HG03025 (cell line): ENCODE data around the gene DACH2.

Source experiments
- ATAC-seq: cut with Tn5 transposase; IDR thresholded peaks from one replicate; pipeline ENCODE4 v1.9.1; 2021; ENCODE audit warnings: mild to moderate bottlenecking, moderate library complexity; ENCODE audit not compliant: unreplicated experiment, low FRiP score

Gene DACH2

GRCh38 chrX:86263526-86263925 lies 115.3 kb downstream of the DACH2 start:
- ATAC-seq: no peak

GRCh38 chrX:86295293-86295692 lies 147.0 kb downstream of the DACH2 start:
- ATAC-seq: no peak

GRCh38 chrX:86322913-86323312 lies 174.7 kb downstream of the DACH2 start:
- ATAC-seq: no peak

DNA sequence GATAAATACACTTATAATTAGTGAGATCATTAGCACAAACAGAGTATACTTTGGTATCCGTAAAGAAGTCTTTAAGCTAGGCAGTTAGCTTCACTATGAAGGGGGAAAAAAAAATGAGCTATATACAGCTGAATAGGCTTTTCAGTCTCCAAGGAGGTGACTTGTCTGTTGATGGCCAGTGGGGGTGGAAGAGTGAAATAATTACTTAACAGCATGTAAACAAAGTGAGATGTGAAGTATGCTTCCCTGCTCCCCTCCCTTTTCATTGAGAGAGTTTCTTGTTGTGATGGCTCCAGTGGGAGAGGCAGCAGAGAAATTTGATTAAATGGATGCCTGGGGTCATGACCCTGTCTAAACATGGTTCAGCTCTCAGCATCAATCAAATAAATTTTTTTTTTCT lies 180.9 kb downstream of the DACH2 start:
- ATAC-seq: no peak

DNA sequence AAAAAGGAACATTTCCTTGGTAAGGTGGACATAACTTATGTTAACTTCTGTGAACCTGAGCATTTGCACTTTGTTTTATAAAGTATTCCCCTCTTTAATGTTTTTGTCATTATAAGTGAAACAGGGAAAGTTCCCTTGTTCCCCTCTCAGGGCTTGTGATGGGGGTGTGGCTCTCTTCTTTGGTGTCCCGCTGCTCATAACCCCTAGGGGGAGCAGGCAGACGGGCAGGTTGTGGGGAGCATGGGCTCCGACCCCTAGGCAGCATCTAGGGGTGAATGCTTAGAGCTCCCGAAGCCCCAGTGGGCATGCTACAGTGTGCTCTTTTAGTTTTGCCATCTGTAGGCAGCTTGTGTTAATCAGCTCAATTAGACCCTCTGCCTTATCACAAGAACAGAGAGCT lies 200.4 kb downstream of the DACH2 start:
- ATAC-seq: no peak

DNA sequence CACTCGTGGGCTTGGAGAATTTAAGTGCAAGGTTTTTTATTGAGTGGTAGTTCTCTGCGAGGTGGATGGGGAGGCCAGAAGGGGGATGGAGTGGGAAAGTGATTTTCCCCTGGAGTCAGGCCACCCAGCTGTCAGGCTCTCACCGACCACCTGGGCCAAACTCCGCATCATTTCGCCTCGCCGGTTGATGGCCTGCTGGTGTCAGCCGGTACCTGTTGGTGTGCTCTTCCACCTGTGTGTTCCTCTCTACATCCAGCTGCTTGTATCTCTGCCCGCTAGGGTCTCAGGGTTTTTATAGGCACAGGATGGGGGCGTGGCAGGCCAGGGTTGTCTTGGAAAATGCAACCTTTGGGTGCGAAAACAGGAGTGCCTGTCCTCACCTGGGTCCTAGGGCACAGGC lies 200.9 kb downstream of the DACH2 start:
- ATAC-seq: no peak

- no peak for ATAC-seq
These were observed 221.8 kb downstream of the DACH2 start for GRCh38 chrX:86369847-86370630.

DNA sequence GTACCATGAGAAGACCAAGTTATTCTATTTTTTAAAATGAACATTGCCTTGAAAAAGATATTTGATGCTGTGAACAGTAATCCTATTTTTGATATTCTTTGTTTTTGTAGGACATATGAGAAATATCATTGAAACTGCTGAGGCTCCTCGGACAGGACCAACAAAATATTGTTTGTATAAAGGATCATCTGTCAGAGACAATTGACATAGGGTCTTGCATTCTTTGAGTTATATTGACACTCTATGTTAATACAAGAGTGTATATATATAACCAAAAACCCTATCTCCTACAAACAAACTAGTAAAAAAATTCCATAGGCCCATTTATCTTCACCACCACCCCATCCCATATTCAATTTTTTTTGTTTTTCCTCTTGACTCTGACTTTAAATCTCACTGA lies 222.7 kb downstream of the DACH2 start:
- ATAC-seq: no peak

DNA sequence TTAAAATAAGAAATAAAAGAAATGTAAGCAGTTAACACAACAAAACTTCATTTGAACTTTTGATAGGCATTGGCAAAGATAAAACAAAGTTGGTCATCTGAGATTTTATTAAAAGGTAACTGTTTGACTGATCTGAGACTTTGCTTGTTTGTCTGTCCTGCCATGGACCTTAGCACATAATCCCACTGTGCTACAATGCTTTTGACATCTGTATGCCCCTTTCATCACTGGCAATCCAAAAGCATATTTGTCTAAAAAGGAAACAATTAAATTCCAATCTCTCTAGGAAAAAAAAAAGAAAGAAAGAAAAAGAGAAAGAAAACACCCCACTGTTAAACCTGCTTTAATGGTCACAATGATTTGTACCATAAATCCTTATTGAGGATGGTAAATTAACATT lies 231.0 kb downstream of the DACH2 start:
- ATAC-seq: no peak

- ATAC-seq: no peak
These were observed 235.7 kb downstream of the DACH2 start for GRCh38 chrX:86383681-86384540.

- ATAC-seq: no peak
These were observed 259.1 kb downstream of the DACH2 start for GRCh38 chrX:86407371-86407770.

DNA sequence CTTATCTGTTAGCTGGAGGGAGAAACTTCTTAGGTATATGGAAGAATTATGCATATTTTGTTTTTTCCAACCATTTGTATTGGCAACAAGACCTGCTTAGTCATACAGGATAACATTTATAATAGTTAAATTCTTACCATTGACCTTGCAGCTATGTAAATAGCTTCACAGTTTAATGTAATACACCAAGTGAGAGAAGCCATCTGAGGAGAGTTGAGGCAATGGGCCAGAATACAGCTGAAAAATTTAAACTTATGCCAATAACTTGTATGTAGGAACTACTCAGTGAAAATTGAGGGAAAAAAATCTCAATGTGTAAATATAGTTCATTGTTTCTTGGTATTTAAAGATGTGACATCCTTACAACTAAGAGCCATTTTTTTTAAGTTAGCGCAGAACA lies 273.5 kb downstream of the DACH2 start:
- ATAC-seq: no peak

DNA sequence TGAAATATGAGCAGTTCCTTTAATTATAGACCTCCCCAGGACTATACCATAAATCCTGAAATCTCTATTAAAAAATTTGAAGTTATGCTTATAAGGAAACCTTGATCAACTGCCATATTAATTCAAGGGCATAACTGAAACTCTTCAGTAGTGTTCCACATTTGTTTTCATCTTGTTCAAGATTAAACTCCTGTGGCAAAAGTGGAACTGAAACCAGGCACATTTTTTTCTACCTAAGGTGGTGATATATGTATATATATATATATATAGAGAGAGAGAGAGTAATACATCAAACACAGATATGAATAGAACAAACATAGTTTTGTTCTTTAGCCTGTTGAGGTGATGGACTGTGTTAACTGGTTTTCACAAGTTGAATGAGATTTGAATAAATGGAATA lies 287.9 kb downstream of the DACH2 start:
- ATAC-seq: no peak

- no peak for ATAC-seq
These were observed 307.2 kb downstream of the DACH2 start for GRCh38 chrX:86455495-86455894.

GRCh38 chrX:86460760-86461159 lies 312.5 kb downstream of the DACH2 start:
- no peak for ATAC-seq

- no peak for ATAC-seq
These were observed 356.0 kb downstream of the DACH2 start for GRCh38 chrX:86504297-86504696.

DNA sequence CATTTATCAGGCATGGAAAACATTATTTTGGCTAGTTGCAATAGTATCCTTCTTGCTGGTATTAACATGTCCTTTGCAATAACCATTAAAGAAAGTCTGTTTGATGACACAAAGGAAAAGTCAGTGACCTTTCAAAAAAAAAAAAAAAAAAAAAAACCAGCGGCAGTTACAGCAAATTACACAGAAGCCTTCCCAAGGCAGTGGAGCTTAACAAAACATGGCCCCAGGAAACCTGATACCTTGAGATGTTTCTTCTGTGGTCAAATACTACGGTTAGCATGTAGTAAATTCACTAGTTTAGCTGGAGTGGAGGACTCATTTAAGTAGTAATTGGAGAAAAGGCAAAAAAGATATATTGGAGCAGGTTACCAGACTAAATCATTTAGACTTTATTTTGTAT lies 359.1 kb downstream of the DACH2 start:
- ATAC-seq: no peak

GRCh38 chrX:86579777-86580176 lies 431.5 kb downstream of the DACH2 start:
- ATAC-seq: no peak

DNA sequence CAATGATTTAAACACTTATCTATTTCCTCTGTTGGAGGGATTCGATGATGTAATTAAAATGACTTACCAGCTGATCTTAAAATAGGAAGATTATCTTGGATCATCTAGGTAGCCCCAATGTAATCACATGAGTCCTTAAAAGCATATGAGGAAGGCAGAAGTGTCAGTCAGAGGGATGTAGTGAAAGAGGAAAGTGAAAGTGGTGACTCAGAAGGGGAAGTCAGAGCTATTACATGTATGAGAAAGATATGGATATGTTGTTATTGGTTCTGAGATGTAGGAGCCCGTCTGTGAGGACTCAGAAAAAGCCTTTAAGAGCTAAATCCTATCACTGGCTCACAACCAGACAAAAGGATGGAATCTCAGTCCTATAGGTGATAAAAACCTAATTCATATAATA lies 456.4 kb downstream of the DACH2 start:
- no peak for ATAC-seq

GRCh38 chrX:86696951-86697350 lies 548.7 kb downstream of the DACH2 start:
- ATAC-seq: no peak

DNA sequence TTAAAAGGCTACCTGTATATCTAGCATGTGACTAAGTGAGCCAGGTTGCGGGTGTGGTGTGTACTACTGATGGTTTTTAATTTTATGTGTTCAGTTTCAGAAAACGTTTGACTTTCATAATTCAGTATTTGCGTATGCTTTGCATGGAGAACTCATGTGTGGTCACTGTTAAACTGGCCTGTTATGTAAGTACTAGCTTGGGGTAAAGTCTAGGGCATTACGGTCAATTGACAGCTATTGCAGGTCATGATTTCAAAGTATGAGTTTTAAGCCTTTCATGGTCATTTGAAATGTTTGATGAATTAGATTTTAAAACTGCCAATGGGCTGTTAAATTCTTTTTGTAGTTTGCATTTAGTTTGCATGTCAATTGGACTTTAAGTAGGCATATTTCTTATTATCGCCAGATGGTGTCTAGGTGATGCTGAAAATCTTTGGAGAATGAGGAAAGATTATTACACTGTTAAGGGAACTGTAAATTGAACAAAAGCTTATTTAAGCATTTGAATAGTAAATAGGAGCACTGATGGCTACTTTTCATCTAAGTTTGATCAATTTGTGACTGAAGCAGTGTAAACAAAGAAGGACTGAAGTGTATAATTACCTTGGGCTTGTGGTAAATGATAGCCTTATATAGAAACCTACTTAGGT lies 563.4 kb downstream of the DACH2 start:
- ATAC-seq: no peak
